Measurements from ENCODE around the gene EIF4EBP2. TPM values are rescaled to one million over a fixed set of nuclear protein-coding genes. Genes with fewer than 3 reads are reported as not detected.

EIF4EBP2 gene
- total RNA-seq, 1 experiment from 2014 or later: 112 TPM

- TF ChIP-seq, protein P1, sequence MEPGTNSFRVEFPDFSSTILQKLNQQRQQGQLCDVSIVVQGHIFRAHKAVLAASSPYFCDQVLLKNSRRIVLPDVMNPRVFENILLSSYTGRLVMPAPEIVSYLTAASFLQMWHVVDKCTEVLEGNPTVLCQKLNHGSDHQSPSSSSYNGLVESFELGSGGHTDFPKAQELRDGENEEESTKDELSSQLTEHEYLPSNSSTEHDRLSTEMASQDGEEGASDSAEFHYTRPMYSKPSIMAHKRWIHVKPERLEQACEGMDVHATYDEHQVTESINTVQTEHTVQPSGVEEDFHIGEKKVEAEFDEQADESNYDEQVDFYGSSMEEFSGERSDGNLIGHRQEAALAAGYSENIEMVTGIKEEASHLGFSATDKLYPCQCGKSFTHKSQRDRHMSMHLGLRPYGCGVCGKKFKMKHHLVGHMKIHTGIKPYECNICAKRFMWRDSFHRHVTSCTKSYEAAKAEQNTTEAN (CRISPR knock-in tag; IDR thresholded peaks at IDR 0.05): no peak
- TF ChIP-seq ZNF512 (CRISPR knock-in tag; IDR thresholded peaks at IDR 0.05; ENCODE audit: borderline replicate concordance) (no peak), GTF2I (CRISPR knock-in tag; conservative IDR thresholded peaks at IDR 0.05) (no peak), HMGXB4 (CRISPR knock-in tag; IDR thresholded peaks at IDR 0.05) (peak; percentile 47; the same call in 1 of the 2 replicates), CBFB (CRISPR knock-in tag; IDR thresholded peaks at IDR 0.05; ENCODE audit: low read depth) (no peak), RORB (CRISPR knock-in tag; IDR thresholded peaks at IDR 0.05) (no peak), TCF7 (CRISPR knock-in tag; IDR thresholded peaks at IDR 0.05; ENCODE audit: low read depth) (no peak), NFYB (CRISPR knock-in tag; conservative IDR thresholded peaks at IDR 0.05; ENCODE audit: low read depth) (no peak), TP53 (CRISPR knock-in tag; IDR thresholded peaks at IDR 0.05) (no peak), MYBL2 (CRISPR knock-in tag; IDR thresholded peaks at IDR 0.05) (no peak), EMX1 (CRISPR knock-in tag; IDR thresholded peaks at IDR 0.05) (no peak), ESRRA (CRISPR knock-in tag; IDR thresholded peaks at IDR 0.05; ENCODE audit: borderline replicate concordance) (no peak; the same call in 1 of the 2 replicates), ATF1 (CRISPR knock-in tag; IDR thresholded peaks at IDR 0.05) (no peak), NFATC4 (CRISPR knock-in tag; IDR thresholded peaks at IDR 0.05) (no peak), NR2C2 (CRISPR knock-in tag; IDR thresholded peaks at IDR 0.05) (no peak), ELF4 (CRISPR knock-in tag; IDR thresholded peaks at IDR 0.05; ENCODE audit: low read depth) (no peak), ZNF121 (CRISPR knock-in tag; IDR thresholded peaks at IDR 0.05) (no peak), IRF1 (CRISPR knock-in tag; IDR thresholded peaks at IDR 0.05) (0 out of 2 replicates have a peak, but pooled peaks have one; percentile 73), ZNF138 (CRISPR knock-in tag; conservative IDR thresholded peaks at IDR 0.05) (no peak), HMGA2 (CRISPR knock-in tag; IDR thresholded peaks at IDR 0.05) (no peak), FOXP1 (CRISPR knock-in tag; IDR thresholded peaks at IDR 0.05; ENCODE audit: borderline replicate concordance) (peak; percentile 40; the same call in 1 of the 2 replicates), NR1H2 (CRISPR knock-in tag; IDR thresholded peaks at IDR 0.05) (no peak)
- TF ChIP-seq, protein P2, sequence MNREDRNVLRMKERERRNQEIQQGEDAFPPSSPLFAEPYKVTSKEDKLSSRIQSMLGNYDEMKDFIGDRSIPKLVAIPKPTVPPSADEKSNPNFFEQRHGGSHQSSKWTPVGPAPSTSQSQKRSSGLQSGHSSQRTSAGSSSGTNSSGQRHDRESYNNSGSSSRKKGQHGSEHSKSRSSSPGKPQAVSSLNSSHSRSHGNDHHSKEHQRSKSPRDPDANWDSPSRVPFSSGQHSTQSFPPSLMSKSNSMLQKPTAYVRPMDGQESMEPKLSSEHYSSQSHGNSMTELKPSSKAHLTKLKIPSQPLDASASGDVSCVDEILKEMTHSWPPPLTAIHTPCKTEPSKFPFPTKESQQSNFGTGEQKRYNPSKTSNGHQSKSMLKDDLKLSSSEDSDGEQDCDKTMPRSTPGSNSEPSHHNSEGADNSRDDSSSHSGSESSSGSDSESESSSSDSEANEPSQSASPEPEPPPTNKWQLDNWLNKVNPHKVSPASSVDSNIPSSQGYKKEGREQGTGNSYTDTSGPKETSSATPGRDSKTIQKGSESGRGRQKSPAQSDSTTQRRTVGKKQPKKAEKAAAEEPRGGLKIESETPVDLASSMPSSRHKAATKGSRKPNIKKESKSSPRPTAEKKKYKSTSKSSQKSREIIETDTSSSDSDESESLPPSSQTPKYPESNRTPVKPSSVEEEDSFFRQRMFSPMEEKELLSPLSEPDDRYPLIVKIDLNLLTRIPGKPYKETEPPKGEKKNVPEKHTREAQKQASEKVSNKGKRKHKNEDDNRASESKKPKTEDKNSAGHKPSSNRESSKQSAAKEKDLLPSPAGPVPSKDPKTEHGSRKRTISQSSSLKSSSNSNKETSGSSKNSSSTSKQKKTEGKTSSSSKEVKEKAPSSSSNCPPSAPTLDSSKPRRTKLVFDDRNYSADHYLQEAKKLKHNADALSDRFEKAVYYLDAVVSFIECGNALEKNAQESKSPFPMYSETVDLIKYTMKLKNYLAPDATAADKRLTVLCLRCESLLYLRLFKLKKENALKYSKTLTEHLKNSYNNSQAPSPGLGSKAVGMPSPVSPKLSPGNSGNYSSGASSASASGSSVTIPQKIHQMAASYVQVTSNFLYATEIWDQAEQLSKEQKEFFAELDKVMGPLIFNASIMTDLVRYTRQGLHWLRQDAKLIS (CRISPR knock-in tag; IDR thresholded peaks at IDR 0.05; ENCODE audit: borderline replicate concordance): no peak
- TF ChIP-seq, protein P3, sequence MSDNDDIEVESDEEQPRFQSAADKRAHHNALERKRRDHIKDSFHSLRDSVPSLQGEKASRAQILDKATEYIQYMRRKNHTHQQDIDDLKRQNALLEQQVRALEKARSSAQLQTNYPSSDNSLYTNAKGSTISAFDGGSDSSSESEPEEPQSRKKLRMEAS (CRISPR knock-in tag; IDR thresholded peaks at IDR 0.05): peak; percentile 18; the same call in 1 of the 2 replicates
- TF ChIP-seq, protein P4, sequence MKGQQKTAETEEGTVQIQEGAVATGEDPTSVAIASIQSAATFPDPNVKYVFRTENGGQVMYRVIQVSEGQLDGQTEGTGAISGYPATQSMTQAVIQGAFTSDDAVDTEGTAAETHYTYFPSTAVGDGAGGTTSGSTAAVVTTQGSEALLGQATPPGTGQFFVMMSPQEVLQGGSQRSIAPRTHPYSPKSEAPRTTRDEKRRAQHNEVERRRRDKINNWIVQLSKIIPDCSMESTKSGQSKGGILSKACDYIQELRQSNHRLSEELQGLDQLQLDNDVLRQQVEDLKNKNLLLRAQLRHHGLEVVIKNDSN (CRISPR knock-in tag; IDR thresholded peaks at IDR 0.05): peak; percentile 35; the same call in 1 of the 2 replicates
- TF ChIP-seq, protein P5, sequence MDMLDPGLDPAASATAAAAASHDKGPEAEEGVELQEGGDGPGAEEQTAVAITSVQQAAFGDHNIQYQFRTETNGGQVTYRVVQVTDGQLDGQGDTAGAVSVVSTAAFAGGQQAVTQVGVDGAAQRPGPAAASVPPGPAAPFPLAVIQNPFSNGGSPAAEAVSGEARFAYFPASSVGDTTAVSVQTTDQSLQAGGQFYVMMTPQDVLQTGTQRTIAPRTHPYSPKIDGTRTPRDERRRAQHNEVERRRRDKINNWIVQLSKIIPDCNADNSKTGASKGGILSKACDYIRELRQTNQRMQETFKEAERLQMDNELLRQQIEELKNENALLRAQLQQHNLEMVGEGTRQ (CRISPR knock-in tag; IDR thresholded peaks at IDR 0.05): peak; percentile 59
Observed at GRCh38 chr10:70440296-70441160, 36.6 kb downstream of the EIF4EBP2 start (continued).
